Iris pigment epithelial cell (primary cell): Measurements from ENCODE around the gene KRTAP3-1.
A peak's percentile ranks its signal among the peaks of the same experiment; 100 is the strongest.
"Not testable (repeated sequence)": the region's sequence is repeated elsewhere in the genome, so short reads cannot be mapped to it uniquely, and the experiment has no call there.

ENCODE experiments used
- DNase-seq: peaks from one replicate; pipeline ENCODE4 v3.0.0-alpha.2; 2011; ENCODE audit warnings: low read depth

KRTAP3-1 gene

DNA sequence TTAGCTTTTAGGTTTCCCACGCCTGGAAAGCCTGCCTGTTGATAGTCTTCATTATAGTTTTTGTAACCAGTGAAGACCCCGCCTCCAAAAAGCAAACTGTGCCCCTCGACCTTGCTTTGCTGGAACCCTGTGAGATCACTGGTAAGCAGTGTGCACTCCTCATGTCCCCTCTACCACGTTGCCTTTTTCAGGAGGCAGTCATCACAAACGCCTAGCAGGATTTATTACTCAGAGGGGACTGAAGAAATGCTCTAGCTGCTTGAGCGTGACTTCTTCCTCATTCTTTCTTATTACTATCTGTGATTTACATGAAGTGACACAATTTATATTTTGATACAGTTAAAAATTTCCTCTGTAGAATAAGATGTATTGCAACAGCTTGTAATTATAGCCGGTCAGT, 6.5 kb upstream of the KRTAP3-1 start:
- no peak for DNase-seq

GRCh38 chr17:41013606-41014005, 4.7 kb upstream of the KRTAP3-1 start:
- DNase-seq = peak; percentile 26

DNA sequence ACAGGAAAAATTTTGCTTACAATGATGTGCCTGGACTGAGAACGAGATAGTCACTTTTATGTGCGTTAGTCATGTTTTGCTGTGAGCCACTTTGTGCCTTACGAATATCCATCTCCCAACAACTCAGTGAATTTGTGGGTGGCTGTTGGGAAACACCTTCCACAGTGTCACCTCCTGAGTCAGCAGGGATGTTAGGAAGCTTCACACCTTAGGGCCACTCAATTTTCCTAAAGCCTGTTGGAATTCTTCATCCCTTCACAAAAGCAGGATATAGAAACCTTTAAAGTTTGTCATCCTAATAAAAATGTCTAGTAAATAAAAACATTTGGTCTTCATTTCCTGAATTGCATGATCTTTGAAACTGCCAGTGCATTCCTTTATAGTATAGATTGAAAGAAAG, 4.3 kb upstream of the KRTAP3-1 start:
- DNase-seq = no peak

GRCh38 chr17:41012326-41013120, 3.6 kb upstream of the KRTAP3-1 start:
- DNase-seq = no peak

DNA sequence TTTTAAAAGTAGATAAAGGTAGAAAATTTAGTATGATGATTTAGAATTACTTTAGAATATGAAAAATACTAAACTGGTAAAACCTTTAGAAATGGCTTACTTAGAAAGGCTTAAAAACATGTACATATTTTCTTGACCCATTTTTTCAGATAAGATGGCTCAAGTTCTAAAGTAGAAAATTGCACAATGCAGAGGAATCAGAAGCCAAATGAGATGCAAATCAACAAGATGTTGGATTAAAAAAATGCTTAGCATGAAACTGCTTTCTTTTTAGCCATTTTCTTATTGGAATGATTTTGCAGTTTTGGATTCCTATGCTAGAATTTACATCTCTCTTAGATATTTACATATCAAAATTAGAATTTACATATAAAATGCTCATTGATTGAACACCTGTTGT, 1.5 kb upstream of the KRTAP3-1 start:
- peak; percentile 50 for DNase-seq

- peak; percentile 55 for DNase-seq
These were observed 1.0 kb upstream of the KRTAP3-1 start for GRCh38 chr17:41009936-41010335.

GRCh38 chr17:41009301-41009760, 403 bp upstream of the KRTAP3-1 start:
- DNase-seq = no peak

DNA sequence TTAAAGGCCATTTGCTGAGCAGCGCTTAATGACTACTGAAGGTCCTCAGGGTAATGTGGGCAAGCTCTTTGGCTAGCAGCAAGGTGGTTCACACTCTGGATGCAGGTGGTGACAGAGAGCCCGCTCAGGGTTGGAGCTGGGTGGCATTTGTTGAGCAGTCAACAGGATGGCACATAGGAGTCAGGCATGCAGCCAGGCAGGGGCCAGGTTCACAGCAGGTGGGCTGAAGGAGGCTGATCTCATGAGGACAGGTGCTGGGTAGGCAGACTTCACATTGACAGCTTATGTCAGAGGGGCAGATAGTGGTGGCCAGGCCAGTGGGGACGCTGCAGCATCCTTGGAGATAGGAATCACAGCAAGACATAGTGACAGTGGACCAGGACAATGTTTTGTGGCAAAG, 4.5 kb downstream of the KRTAP3-1 start:
- no peak for DNase-seq

GRCh38 chr17:41003926-41004325, 5.0 kb downstream of the KRTAP3-1 start:
- peak; percentile 47 for DNase-seq

- peak; percentile 73 for DNase-seq
These were observed 6.1 kb downstream of the KRTAP3-1 start for GRCh38 chr17:41002814-41003213.

DNA sequence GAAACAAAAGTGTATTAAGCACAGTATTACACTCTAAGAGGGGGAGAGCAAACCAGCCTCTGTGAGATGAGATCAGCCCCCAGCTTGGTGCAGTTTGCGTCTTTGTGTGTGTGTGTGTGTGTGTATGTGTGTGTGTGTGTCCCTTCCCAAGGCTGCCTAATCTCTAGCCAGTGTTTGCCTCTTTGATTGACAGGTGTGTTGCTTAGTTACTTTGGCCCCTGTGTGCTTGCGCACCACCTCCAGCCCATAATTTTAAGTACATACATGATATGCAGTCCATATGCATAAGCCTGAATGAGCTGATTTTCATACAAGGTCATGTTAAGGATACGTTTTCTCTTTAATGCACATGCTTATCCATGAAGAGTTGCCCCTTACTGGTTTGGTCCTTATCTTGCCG, 7.1 kb downstream of the KRTAP3-1 start:
- no peak for DNase-seq

DNA sequence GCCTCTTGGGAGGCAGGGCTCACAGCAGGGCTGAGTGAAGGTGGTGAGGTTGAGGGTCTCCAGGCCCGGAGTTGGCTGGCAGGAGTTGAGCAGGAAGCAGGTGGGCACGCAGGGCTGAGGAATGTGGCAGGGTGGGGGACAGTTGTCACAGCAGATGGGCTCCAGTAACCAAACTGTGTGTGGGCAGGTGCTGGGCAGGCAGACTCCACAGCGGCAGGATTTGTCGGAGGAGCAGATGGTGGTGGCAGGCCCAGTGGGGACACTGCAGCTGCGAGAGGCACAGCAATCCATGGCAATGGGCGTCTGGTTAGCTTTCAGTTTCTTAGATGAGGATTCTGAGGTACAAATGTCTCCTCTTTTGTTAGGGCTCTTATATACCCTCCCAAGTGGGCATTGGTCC, 9.4 kb downstream of the KRTAP3-1 start, which contains the start of gene KRTAP3-2:
Gene KRTAP3-2, minus strand, starts transcription at position 344 of the 400 bp plus-strand sequence. Its CDS starts 53 bp downstream, at position 291.
- DNase-seq = not testable (repeated sequence)

DNA sequence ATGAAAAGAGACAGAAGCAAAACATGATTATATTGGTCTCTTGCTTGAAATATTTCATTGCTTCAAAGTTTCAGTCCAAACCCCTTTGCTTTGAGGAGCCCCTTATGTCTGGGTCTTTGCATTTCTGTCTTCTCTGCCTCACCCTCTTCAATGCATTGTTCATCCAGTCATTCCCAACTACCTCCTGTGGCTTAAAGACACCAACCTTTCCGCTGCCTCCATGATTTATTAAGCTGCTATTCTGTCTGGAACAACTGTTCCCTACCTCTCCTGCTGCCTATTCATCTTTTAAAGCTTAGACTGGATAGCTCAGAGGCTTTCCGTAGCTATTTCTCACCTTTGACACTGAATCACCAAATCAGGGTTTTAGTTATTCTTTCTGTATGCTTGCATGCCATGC, 11.6 kb downstream of the KRTAP3-1 start:
- no peak for DNase-seq

DNA sequence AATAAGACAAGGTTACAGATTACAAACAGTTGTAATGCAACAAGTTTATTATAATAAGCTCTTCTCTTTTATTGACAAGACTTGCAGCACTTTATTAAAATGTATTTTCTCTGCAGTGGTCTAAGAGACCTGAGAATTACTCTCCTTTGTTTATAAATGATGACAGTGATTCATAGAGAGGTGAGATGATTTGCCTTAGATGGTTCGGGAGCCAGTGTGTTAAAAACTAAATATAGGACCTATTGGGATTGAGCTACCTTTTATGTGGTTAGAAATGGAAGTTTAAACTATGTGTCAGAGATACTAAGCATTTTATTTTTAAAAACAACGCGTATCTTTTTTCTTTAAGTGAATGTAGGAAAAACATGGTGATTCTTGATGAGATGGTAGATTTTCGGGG, 12.1 kb downstream of the KRTAP3-1 start:
- DNase-seq = no peak

GRCh38 chr17:40995116-40995515, 13.8 kb downstream of the KRTAP3-1 start:
- DNase-seq = no peak

- DNase-seq = no peak
These were observed 15.1 kb downstream of the KRTAP3-1 start, which contains the start of gene KRTAP3-3 for GRCh38 chr17:40993839-40994238. TSS of gene KRTAP3-3 (minus strand) at chr17:40994164. CDS start at chr17:40994097, 67 bp downstream.

DNA sequence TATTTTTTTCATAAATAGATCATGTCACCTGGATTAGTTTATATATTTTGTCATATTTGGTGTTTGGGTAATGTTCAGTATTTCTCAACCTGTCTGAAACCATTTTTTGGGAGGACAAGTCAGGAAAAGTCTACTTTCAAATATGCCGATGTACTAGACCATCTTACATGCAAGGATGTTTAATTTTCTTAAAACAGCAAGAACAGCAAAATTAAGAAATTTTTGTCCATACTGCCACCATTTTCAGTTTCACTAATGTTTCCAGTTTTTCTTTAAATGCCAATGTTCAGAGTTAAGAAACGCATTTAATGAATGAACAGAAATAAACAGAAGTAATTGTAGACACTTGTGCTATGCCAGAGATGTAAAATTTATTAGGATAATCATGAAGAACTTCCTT, 15.8 kb downstream of the KRTAP3-1 start:
- no peak for DNase-seq

DNA sequence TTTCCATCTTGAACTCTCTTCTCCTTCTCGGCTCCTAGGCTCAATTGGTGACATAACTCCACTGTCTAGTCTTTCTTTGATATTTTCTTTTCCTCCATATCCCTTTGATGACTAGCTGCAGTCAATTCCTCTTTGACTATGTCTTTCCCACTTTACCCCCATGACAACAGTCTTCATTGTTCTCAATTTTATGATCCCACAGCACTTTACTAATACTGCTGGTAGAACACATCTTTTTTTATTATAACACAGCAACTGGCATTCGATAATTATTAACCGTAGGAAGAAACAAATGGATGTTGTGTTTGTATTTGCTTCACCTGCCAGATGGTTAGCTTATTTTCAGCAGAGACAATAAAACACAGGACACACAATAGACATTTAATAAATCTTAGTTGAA, 16.3 kb downstream of the KRTAP3-1 start:
- DNase-seq = no peak

DNA sequence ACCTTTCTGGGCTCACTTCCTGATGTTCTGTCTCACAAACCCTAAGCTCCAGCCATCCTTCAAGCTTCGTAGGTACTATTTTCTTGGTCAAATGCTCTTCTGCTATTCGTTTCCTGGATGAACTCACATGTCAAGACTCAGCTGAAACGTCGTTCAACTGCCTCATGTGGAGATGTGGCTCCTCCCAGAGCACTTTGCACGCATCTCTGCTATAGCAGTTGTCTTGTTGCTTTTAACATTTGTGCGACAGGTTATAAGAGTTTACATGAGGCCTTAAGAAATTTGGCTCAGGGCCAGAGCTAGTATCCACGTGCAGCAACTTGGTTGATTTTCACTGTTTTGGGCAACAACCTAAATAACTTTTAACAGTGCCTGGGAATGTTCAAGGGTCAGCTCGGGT, 22.0 kb downstream of the KRTAP3-1 start:
- no peak for DNase-seq

DNA sequence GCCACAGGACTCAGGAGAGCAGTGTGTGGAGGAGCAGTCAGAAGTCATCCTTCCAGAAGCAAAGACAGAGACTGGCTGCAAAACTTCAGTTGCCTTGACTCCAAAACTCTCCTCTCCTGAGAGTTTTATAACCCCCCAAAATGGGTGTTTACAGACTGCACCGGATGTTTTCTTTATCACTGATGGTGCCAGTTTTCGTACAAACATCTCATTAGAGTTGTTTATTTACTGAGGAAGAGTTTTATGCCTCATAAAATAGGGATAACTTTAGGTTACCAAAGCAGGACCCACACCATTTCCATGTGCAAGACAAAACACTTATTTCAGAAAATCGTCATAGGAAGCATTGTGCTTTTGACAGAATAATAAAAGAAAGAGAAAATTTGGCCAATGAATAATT, 24.7 kb downstream of the KRTAP3-1 start, which contains the start of gene KRT40:
Gene KRT40, minus strand, starts transcription at position 101 of the 400 bp plus-strand sequence. Its CDS starts 53 bp downstream, at position 48.
- DNase-seq = no peak

- no peak for DNase-seq
These were observed 27.8 kb downstream of the KRTAP3-1 start for GRCh38 chr17:40981115-40981514.

DNA sequence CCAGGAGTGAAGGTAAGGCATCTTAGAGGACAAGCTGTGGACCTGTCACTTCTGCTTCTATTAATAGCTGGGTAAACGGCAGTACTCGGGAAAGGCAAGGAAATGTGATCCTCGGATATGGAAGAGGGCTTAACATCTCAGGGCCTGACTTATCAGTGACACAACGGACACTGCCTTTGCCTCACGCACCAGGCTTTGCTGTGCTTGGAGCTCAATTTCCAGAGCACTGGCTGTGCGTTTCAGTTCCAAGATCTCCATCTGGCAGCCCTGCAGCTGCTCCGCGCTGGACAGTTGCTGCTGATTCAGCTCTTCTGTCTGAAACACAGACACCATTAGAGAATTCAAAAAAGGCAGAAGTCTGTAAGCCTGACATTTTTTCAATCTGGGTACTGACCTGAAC, 28.3 kb downstream of the KRTAP3-1 start:
- no peak for DNase-seq

- DNase-seq = no peak
These were observed 28.8 kb downstream of the KRTAP3-1 start for GRCh38 chr17:40980117-40980516.
